Natural killer cell (primary cell): ENCODE data around the gene SERPINE2. TPM values are rescaled to one million over a fixed set of nuclear protein-coding genes. Genes with fewer than 3 reads are reported as not detected.

ENCODE experiments used
- ATAC-seq, 3 donors: fragments of 150-1000 bp in 2 of 3; fragments of 200-7000 bp in 1 of 3; cut with Tn5 transposase; 1 replicate in 1 of 3; 2 replicates in 2 of 3; pipeline ENCODE4 v1.10.0; 2021; ENCODE audit warnings: mild to moderate bottlenecking in 2 of 3, moderate library complexity in 2 of 3
- DNase-seq, 2 donors: peaks; one replicate each; pipeline versions ENCODE4 v3.0.0 to v3.0.0-alpha.2; 2013 to 2021; ENCODE audit warnings: mixed read lengths in 1 of 2
- H3K27ac ChIP-seq: one replicate; pipeline ENCODE4 v1.5.1; 2013; ENCODE audit warnings: mild to moderate bottlenecking, low read length
- H3K27me3 ChIP-seq: one replicate; pipeline ENCODE4 v1.6.1; 2013; ENCODE audit warnings: low read length; ENCODE audit not compliant: control insufficient read depth, insufficient read depth
- H3K36me3 ChIP-seq: one replicate; pipeline ENCODE4 v1.6.1; 2013; ENCODE audit warnings: low read length; ENCODE audit not compliant: control insufficient read depth, insufficient read depth
- H3K4me1 ChIP-seq: one replicate; pipeline ENCODE4 v1.6.1; 2013; ENCODE audit warnings: low read length; ENCODE audit not compliant: control insufficient read depth, insufficient read depth
- H3K4me3 ChIP-seq: one replicate; pipeline ENCODE4 v1.5.1; 2013; ENCODE audit warnings: low read length
- H3K9me3 ChIP-seq: one replicate; pipeline ENCODE4 v1.6.1; 2013; ENCODE audit warnings: low read length; ENCODE audit not compliant: control insufficient read depth, insufficient read depth
- H3K27ac Mint-ChIP-seq, 2 donors: one replicate each; pipeline ENCODE4 v1.8.0; 2022; ENCODE audit warnings: mild to moderate bottlenecking in 2 of 2, mixed read lengths in 2 of 2, moderate library complexity in 1 of 2
- H3K27me3 Mint-ChIP-seq, 2 donors: one replicate each; pipeline ENCODE4 v1.8.0; 2022; ENCODE audit warnings: low read depth in 2 of 2, mixed read lengths in 2 of 2
- H3K36me3 Mint-ChIP-seq: one replicate; pipeline ENCODE4 v1.8.0; 2022; ENCODE audit warnings: mixed read lengths
- H3K4me1 Mint-ChIP-seq, 2 donors: one replicate each; pipeline ENCODE4 v1.8.0; 2022; ENCODE audit warnings: mixed read lengths in 2 of 2
- H3K4me3 Mint-ChIP-seq: one replicate; pipeline ENCODE4 v1.8.0; 2022; ENCODE audit warnings: mild to moderate bottlenecking, moderate library complexity, mixed read lengths
- H3K9me3 Mint-ChIP-seq, 2 donors: one replicate each; pipeline ENCODE4 v1.8.0; 2022; ENCODE audit warnings: mixed read lengths in 2 of 2
- WGBS: methylation state at CpG from one replicate; pipeline ENCODE4 v1.1.7; 2013; ENCODE audit warnings: missing lambda C conversion rate; ENCODE audit not compliant: insufficient coverage; 5-methylcytosine and 5-hydroxymethylcytosine counted together
- intact Hi-C: fragments of 100-400 bp; cut with micrococcal nuclease; formaldehyde crosslinking; loops from one replicate; pipeline ENCODE4 v1.14.2; 2022
- total RNA-seq, 4 donors: library from RNA; stranded (reverse); fragments of 120-200 nt in 1 of 4; gene quantifications; one replicate each; pipeline versions ENCODE4 v1.2.3 to v1.2.4, GENCODE V29; 2013 to 2022
- TF ChIP-seq, protein P1 (sequence below): fragments of 200-600 bp; IDR thresholded peaks from one replicate; pipeline ENCODE4 v1.8.0; 2022; ENCODE audit warnings: antibody characterized with exemption

Gene SERPINE2
- total RNA-seq, 3 donors from 2014 or later (not counting 1 experiment from before 2014, with no cell fraction given): 3.5 to 14.6 (median 8.4) TPM

DNA sequence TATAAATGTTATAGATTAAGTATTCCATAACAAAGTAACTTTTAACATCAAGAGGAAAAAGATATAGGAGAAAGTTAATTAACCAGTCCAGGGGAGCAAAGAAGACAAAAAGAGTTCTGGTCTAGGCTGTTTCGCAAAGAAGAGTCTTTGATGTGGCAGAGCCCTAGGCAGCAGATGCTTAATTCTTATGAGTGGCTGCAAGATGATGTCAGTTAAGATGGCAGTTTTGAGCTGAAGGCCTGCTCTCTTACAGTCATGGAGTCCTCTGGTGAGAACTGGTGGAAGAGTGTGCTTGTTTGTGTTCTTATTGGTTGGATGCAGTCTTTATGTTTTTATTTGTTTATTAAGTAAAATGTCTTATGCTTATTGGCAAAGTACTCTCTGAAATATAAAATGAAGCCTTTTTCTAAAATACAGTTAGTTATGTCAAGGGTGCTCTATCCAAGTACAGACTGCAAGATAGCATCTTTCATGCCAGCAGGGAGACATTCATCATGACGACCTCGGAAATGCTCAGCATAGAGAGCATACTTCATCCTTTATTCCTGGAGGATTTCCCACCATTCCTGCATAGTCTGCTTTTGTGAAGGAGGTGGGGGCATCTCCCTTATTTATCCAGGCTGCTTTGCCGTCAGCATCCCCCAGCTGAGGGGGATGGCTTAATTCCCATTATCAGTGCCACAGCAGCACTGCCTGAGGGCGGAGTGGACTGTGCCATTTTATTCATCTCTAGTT lies 38.9 kb upstream of the SERPINE2 start:
- Histone ChIP-seq H3K4me1 (no peaks in the 10 kb centered on the region), H3K9me3 (no peaks in the 10 kb centered on the region), H3K27me3 (no peaks in the 10 kb centered on the region), H3K4me3 (no peak overlapping the region), H3K36me3 (no peaks in the 10 kb centered on the region), H3K27ac (no peak overlapping the region)
- Mint-ChIP-seq H3K27me3 (peaks cover 3 to 15% of the 10 kb centered on the region in 2 donors), H3K4me3 (no peak overlapping the region), H3K27ac (no peak overlapping the region), H3K4me1 (peaks cover 0 to 7% of the 10 kb centered on the region in 2 donors), H3K9me3 (no peaks in the 10 kb centered on the region), H3K36me3 (no peaks in the 10 kb centered on the region)
- intact Hi-C loops: no loop called here
- no peak for DNase-seq
- 80% methylated on average over 5 of the region's 5 CpGs for WGBS
- ATAC-seq: no peak
- TF ChIP-seq, protein P1, sequence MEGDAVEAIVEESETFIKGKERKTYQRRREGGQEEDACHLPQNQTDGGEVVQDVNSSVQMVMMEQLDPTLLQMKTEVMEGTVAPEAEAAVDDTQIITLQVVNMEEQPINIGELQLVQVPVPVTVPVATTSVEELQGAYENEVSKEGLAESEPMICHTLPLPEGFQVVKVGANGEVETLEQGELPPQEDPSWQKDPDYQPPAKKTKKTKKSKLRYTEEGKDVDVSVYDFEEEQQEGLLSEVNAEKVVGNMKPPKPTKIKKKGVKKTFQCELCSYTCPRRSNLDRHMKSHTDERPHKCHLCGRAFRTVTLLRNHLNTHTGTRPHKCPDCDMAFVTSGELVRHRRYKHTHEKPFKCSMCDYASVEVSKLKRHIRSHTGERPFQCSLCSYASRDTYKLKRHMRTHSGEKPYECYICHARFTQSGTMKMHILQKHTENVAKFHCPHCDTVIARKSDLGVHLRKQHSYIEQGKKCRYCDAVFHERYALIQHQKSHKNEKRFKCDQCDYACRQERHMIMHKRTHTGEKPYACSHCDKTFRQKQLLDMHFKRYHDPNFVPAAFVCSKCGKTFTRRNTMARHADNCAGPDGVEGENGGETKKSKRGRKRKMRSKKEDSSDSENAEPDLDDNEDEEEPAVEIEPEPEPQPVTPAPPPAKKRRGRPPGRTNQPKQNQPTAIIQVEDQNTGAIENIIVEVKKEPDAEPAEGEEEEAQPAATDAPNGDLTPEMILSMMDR: no peak

DNA sequence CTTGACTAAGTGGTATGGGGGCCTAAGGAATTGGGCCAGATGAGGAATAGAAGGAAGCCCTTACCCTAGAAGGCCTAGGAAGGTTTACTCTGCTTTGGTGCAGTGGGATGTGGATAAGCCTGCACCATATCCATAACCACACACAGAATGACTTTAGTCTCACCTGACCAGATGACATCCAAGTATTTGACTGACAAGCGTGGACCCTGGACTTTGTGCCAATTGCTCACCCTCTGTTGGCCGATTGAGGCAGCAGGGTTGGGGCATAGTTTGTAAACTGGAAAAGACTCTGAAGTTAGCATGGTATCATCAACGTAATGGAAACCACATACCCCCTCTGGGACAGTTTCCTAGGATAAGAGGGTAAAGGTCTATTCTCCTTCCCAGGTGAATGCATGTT lies 36.5 kb upstream of the SERPINE2 start:
- WGBS: 97% methylated on average over 3 of the region's 3 CpGs
- intact Hi-C loops: no loop called here
- H3K27ac ChIP-seq: no peak overlapping the region
- Mint-ChIP-seq H3K36me3 (no peaks in the 10 kb centered on the region), H3K27ac (no peak overlapping the region), H3K4me3 (no peak overlapping the region), H3K27me3 (peaks cover 0 to under 1% of the 10 kb centered on the region in 2 donors), H3K9me3 (no peaks in the 10 kb centered on the region), H3K4me1 (peaks cover 0 to 7% of the 10 kb centered on the region in 2 donors)
- no peaks in the 10 kb centered on the region for H3K36me3 ChIP-seq
- H3K4me1 ChIP-seq: no peaks in the 10 kb centered on the region
- H3K4me3 ChIP-seq: no peak overlapping the region
- no peaks in the 10 kb centered on the region for H3K9me3 ChIP-seq
- ATAC-seq (no peak), DNase-seq (no peak)
- no peaks in the 10 kb centered on the region for H3K27me3 ChIP-seq
- TF ChIP-seq, protein P1: no peak

DNA sequence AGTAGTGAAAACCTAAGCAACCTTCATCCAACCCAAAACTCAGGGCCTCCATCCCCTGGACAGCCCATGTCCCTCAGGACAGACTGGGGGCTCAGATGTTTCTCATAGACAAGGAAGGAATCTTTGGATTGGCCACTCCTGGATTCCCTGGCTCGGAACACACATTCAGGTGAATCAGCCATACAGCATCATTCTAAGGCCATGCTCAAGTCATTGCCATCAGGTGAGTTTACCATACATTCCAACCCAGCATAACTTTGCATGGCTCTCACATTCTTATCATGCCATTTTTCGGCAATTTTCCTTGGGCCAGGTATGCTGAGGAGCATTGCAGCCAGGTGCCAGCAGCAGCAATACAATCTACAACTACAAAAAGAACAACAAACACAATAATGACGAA lies 34.6 kb upstream of the SERPINE2 start:
- Mint-ChIP-seq H3K36me3 (no peaks in the 10 kb centered on the region), H3K9me3 (no peaks in the 10 kb centered on the region), H3K27ac (no peak overlapping the region), H3K27me3 (peaks cover 0 to 5% of the 10 kb centered on the region in 2 donors), H3K4me1 (peaks cover 0 to 7% of the 10 kb centered on the region in 2 donors), H3K4me3 (no peak overlapping the region)
- intact Hi-C loops: no loop called here
- Histone ChIP-seq H3K4me3 (no peak overlapping the region), H3K27me3 (no peaks in the 10 kb centered on the region), H3K9me3 (no peaks in the 10 kb centered on the region), H3K4me1 (no peaks in the 10 kb centered on the region), H3K36me3 (no peaks in the 10 kb centered on the region), H3K27ac (no peak overlapping the region)
- ATAC-seq: no peak
- DNase-seq: no peak
- TF ChIP-seq, protein P1: no peak
- 90% methylated on average over 2 of the region's 3 CpGs for WGBS
